Measurements from ENCODE around the gene TMEM121. TPM values are rescaled to one million over a fixed set of nuclear protein-coding genes. Genes with fewer than 3 reads are reported as not detected.
A peak's percentile ranks its signal among the peaks of the same experiment; 100 is the strongest.

The TMEM121 gene
- total RNA-seq, 4 donors from 2014 or later: 0.99 to 5.4 (median 4.0) TPM

- intact Hi-C loops (cut with DNase I; ENCODE audit: low total_unique reads): loop anchor here (10.0 kb wide), 1 partner anchor 120 kb away; no protein-coding TSS in a partner anchor
- DNase-seq (ENCODE audit: low spot score in 2 of 2): no peak
- WGBS, 2 donors: 86 to 87% methylated on average over 6 of the region's 6 CpGs
- TF ChIP-seq POLR2A (IDR thresholded peaks at IDR 0.05): no peak
- TF ChIP-seq CTCF (IDR thresholded peaks at IDR 0.05): no peak
- no peak overlapping the region for H3K4me3 ChIP-seq (ENCODE audit: low read depth, poor library complexity, severe bottlenecking)
Measured at GRCh38 chr14:105494606-105494929, 31.8 kb upstream of the TMEM121 start.

GRCh38 chr14:105495101-105495989 lies 31.0 kb upstream of the TMEM121 start:
- no peak for TF ChIP-seq POLR2A (IDR thresholded peaks at IDR 0.05)
- no peak for TF ChIP-seq CTCF (IDR thresholded peaks at IDR 0.05)
- 60 to 62% methylated on average over 11 to 14 of the region's 18 CpGs for WGBS, 2 donors
- intact Hi-C loops (cut with DNase I; ENCODE audit: low total_unique reads): loop anchor here (10.0 kb wide), 1 partner anchor 121 kb away; no protein-coding TSS in a partner anchor
- H3K4me3 ChIP-seq (ENCODE audit: low read depth, poor library complexity, severe bottlenecking): no peak overlapping the region
- peak in 1 of 2 donors; percentile 86 for DNase-seq (ENCODE audit: low spot score in 2 of 2)

GRCh38 chr14:105495990-105496830 lies 30.2 kb upstream of the TMEM121 start:
- intact Hi-C loops (cut with DNase I; ENCODE audit: low total_unique reads): loop anchor here (10.0 kb wide), 1 partner anchor 121 kb away; no protein-coding TSS in a partner anchor
- no peak for TF ChIP-seq POLR2A (IDR thresholded peaks at IDR 0.05)
- DNase-seq (ENCODE audit: low spot score in 2 of 2): peak in 1 of 2 donors; percentile 84
- H3K4me3 ChIP-seq (ENCODE audit: low read depth, poor library complexity, severe bottlenecking): no peak overlapping the region
- WGBS, 2 donors: 65 to 82% methylated on average over 11 to 15 of the region's 18 CpGs

- intact Hi-C loops (cut with DNase I; ENCODE audit: low total_unique reads): loop anchor here (10.0 kb wide), 1 partner anchor 122 kb away; no protein-coding TSS in a partner anchor
- TF ChIP-seq POLR2A (IDR thresholded peaks at IDR 0.05): no peak
- TF ChIP-seq CTCF (IDR thresholded peaks at IDR 0.05): no peak
- DNase-seq (ENCODE audit: low spot score in 2 of 2): peak in 1 of 2 donors; percentile 82
- 90 to 91% methylated on average over 15 to 28 of the region's 32 CpGs for WGBS, 2 donors
- no peak overlapping the region for H3K4me3 ChIP-seq (ENCODE audit: low read depth, poor library complexity, severe bottlenecking)
Measured at GRCh38 chr14:105496831-105497591, 29.4 kb upstream of the TMEM121 start.

- TF ChIP-seq POLR2A (IDR thresholded peaks at IDR 0.05): no peak
- intact Hi-C loops (cut with DNase I; ENCODE audit: low total_unique reads): loop anchor here (10.0 kb wide), 1 partner anchor 123 kb away; no protein-coding TSS in a partner anchor
- WGBS, 2 donors: 92 to 93% methylated on average over 31 of the region's 31 CpGs
- DNase-seq (ENCODE audit: low spot score in 2 of 2): no peak
- no peak overlapping the region for H3K4me3 ChIP-seq (ENCODE audit: low read depth, poor library complexity, severe bottlenecking)
Measured at GRCh38 chr14:105497671-105498429, 28.5 kb upstream of the TMEM121 start.
